ENCODE measurements around the gene MPZL3.
A peak's percentile ranks its signal among the peaks of the same experiment; 100 is the strongest.

MPZL3 gene

DNA sequence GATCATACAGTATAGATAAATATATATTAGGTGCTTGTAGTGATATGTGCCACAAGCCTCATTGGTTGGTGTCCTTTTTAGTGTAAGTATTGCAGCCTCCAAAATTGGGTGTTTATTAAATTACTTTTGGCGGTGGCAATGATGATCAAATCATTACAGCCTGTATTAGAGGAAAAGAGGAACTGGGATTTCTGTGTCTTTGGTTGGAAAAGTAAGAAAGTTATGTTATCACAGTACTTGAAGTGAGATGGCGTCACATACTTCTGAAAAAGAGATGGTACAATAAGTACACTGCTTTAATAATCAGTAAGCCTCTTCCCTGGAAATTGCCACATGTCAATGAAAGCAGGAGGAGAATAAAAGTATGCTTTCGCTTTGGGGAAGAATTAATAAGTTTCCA, 523 bp upstream of the MPZL3 start:
- FAIRE-seq (no peak), DNase-seq (ENCODE audit: insufficient read length, low spot score) (no peak)
- TF ChIP-seq POLR2A (IDR thresholded peaks at IDR 0.05; ENCODE audit: low read depth, low read length), result no peak

DNA sequence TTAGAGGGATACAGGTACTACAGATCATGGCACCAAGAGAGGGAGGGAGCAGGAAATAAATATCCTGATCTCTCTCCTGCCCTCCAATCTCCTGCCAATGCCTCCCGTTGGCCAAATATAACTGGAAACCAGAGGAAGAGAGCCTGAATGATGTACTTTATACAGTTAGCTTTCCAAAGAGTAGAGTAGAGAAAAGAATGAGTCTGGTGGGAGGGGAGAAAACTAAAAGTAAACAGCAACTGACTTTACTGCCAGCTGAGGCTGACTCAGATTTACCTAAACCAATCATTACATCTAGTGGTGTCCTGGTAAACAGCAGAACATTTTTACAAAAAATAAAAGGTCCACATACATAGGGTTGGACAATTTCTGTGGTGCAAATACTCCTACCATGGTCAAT, 5.1 kb downstream of the MPZL3 start:
- DNase-seq (ENCODE audit: insufficient read length, low spot score) (no peak), FAIRE-seq (no peak)
- no peak for TF ChIP-seq POLR2A (IDR thresholded peaks at IDR 0.05; ENCODE audit: low read depth, low read length)

DNA sequence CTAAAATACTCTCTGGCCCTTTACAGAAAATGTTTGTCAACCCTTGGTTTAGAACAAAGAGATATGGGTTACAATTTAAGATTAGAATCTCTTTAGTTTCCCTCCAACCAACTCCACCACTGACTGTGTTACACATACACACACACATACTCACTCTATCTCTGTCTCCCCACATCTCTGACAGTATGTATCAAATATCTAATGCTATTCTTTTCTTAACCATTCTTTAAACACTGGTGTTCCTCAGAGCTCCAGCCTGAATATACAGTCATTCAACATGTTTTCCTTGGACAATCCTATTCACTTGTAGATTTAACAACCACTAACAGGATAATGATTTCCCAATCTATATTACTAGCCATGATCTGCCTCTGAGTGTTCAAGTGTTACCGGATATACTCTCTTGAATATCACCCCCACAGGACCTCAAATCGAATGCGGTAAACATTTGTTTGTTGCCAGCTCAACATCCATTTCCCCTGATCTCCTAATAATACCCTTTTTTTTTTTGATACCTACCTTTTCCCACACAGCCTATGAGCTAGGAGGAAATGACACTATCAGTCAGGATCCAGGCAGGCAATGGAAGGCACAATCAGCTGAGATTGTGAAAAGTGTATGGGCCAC, 6.1 kb downstream of the MPZL3 start:
- FAIRE-seq (no peak), DNase-seq (ENCODE audit: insufficient read length, low spot score) (no peak)
- no peak for TF ChIP-seq POLR2A (IDR thresholded peaks at IDR 0.05; ENCODE audit: low read depth, low read length)

DNA sequence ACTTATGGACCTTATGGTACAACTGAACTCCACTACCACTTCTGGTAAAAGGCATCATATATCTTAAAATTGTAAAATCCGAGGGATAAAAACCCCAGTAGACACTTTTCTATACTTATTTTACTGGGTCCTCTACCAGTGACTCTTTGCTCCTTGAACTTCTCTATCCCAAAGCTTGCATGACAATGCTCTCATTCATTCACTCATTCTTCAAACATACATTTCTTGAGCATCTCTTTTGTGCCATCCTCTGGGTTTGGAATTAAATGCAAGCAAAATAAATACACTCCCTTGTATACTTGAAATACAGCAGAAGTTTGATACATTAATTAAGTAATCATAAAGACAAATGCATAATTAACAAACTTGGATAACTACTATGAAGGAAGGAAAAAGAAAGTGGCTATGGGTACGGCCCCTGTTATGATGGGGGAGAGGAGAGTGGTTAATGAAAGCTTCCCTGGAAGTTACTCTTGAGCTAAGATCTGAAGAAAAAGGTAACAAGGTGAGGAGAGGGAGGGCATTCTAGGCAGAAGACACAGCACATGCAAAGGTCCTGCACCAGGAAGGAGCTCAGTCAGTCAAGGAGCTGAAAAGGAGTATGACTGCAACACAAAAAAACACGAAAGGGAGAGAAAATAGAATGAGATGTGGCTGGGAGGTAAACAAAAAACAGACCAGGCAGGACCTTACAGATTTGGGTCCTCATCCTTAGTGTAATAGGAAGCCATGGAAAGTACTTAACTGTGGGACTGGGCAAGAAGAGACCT, 8.0 kb downstream of the MPZL3 start:
- no peak for DNase-seq (ENCODE audit: insufficient read length, low spot score)
- FAIRE-seq, result no peak
- TF ChIP-seq POLR2A (IDR thresholded peaks at IDR 0.05; ENCODE audit: low read depth, low read length), result no peak

DNA sequence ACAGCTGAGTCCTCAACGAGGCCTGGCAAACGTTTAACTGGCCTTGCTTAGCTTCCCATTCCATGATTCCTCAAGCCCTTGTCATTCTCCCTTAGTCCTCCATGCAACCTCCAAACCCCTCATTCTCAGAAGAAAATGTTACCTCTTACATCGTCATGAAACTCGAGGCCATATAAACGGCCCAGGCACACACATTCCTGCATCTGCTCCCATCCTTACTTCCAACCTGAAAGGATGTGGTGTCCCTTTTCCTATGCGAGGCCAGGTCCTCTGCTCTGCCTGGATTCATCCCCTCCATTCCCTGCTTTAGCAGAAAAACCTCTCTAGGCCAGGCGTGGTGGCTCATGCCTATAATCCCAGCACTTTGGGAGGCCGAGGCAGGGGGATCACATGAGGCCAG, 9.0 kb downstream of the MPZL3 start:
- FAIRE-seq (no peak), DNase-seq (ENCODE audit: insufficient read length, low spot score) (no peak)
- no peak for TF ChIP-seq POLR2A (IDR thresholded peaks at IDR 0.05; ENCODE audit: low read depth, low read length)

DNA sequence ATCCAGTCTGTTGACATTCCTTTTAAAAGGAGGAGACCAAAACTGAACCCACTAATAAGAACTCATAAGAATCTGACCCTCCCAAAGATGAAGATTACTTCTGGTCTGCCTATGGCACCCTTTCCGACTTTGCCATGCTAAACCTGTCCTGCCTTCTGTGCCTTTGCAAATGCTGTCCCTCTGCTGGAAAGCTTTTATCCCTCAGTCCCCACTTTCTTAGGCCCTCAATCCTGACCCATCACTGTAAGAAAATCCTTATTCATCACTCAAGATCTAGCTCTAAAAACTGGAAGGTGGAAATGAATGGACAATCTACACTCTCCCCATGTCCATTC, 10.4 kb downstream of the MPZL3 start:
- no peak for TF ChIP-seq POLR2A (IDR thresholded peaks at IDR 0.05; ENCODE audit: low read depth, low read length)
- FAIRE-seq (no peak), DNase-seq (ENCODE audit: insufficient read length, low spot score) (no peak)

DNA sequence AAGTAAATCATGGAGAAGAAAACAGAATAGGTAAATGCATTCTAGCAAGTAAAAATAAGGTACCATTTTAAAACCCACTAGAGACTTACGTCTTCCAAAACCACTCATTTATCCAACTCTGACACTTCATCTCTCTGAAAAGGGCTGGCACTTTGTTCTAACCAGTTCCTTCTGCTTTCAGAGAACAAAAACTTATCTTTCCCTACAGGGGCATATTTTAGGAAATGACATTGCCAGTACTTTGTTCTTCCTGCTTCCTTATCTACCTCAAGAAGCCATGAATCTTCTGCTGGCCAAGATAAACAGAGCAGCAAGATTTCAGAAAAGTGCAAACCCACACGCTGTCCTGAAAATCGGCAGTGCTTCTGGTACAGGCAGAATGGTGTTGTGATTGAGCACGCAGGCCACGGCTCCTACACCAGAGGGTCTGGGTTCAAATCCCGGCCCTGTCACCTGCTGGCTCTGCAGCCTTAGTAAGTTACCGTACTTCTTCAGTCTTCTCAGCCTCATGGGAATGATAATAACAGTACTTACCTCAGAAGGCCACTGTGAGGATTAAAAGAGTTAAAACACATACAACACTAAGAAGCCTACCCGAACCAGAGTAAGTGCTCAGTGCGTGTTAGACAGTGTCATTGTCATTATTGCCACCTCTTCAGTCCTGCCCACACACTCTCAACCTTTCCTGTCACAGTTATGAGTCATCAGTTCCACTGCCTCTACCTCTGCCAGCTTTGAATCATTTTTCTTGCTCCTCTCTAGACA, 11.0 kb downstream of the MPZL3 start:
- DNase-seq (ENCODE audit: insufficient read length, low spot score), result peak; percentile 15
- TF ChIP-seq POLR2A (IDR thresholded peaks at IDR 0.05; ENCODE audit: low read depth, low read length), result no peak
- FAIRE-seq, result peak; percentile 58

DNA sequence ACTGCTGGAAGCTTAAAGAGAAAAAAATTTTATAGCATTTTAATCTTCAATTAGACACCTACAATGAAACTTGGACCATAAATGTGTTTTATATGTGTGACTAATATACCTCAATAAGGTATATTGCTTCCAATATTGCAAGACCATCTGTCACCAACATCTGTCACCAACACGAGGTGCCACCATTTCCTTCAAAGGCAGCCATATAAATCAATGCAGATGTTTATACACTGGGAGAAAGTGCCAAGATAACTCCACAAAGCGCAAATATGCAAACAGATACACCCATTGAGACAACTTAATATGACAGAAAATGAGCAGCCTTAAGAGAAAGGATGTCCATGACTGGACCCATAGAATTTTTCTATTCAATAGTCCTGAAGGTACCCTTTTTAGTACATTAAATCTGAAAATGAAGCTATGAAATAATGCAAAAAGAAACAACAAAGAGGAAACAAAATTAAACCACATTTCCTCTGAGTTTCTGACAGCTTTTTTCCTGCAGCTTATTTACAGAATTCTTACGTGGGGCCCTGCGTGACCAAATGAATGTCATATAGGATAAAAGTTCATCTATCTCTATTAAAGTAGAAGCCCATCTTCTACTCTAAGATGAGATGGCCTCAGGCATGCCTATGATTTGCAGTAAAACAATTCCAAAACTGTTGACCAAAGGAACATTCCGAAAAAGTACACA, 12.5 kb downstream of the MPZL3 start:
- no peak for TF ChIP-seq POLR2A (IDR thresholded peaks at IDR 0.05; ENCODE audit: low read depth, low read length)
- no peak for FAIRE-seq
- no peak for DNase-seq (ENCODE audit: insufficient read length, low spot score)

DNA sequence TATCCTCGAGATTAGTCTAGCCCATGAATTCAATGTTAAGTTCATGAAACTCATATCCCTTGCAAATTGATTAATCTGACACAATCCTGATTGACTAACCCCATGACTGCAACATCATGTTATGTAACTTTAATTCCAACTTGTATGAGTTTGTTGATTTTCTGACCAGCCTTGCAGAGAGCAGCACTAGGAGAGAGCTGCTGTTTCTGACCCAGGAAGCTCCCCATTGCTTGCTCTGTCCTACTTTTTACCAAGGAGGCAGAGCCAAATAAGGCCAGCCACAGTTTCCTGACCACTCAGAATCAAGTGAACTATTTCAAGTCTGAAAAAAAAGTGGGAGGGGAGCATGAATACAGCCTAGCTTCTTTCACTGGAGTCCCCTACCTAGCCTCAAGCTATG, 13.2 kb downstream of the MPZL3 start:
- FAIRE-seq, result no peak
- no peak for TF ChIP-seq POLR2A (IDR thresholded peaks at IDR 0.05; ENCODE audit: low read depth, low read length)
- no peak for DNase-seq (ENCODE audit: insufficient read length, low spot score)

DNA sequence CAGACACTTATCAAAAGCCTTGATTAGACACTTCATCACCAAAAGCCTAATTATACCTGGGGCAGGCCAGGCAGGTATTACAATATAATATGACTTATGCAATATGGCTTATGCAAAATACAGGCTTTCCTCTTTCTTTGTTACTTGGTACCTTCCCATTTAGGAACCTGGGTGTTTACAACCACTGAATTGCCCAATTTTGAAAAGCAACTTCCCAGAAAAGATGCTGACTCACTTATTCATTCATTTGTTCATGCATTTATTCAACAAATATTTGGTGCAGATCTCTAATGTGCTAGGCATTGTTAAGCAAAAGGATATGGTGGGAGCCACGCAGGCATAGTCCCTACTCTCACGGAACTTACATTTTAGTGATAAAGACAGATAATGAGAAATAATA, 13.7 kb downstream of the MPZL3 start:
- no peak for FAIRE-seq
- DNase-seq (ENCODE audit: insufficient read length, low spot score), result no peak

DNA sequence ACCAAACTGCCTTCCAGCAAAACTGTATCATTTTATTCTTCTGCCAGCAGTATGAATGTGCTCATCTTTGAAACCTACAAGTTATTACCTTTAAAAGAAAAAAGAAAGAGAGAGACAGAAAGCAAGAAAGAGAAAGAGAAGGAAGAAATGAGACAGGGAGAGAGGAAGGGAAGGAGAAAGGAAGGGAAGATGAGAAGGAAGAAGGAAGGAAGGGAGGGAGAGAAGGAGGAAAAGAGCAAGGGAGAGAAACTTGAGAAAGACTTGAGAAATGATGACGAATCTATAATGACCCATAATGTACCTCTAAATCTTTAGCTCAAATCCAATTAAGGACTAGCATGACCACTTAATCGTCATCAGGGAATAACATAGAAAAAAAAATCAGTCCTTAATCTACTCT, 16.0 kb downstream of the MPZL3 start:
- no peak for DNase-seq (ENCODE audit: insufficient read length, low spot score)
- TF ChIP-seq POLR2A (IDR thresholded peaks at IDR 0.05; ENCODE audit: low read depth, low read length), result no peak

More for the DNA sequence above, 13.7 kb downstream of the MPZL3 start:
- no peak for TF ChIP-seq POLR2A (IDR thresholded peaks at IDR 0.05; ENCODE audit: low read depth, low read length)

DNA sequence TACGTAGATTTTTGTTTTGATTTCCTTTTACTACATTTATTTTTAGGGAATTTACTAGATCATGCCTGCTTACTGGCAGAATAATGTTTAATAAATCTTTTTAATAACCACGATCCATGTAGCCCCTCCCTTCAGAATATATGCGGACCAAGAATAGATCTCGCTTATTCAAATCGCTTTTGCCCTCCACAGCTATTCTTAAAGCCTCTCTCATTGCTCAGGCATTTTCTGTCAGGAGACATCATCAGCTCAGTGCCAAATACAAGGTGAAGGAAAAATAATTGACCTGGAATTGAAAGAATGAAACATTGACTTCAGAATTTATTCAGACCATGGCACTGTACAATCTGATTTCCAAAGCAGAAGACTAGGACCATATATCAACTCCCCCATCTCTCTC, 17.3 kb downstream of the MPZL3 start:
- DNase-seq (ENCODE audit: insufficient read length, low spot score), result no peak
- no peak for TF ChIP-seq POLR2A (IDR thresholded peaks at IDR 0.05; ENCODE audit: low read depth, low read length)
- no peak for FAIRE-seq

More for the DNA sequence above, 16.0 kb downstream of the MPZL3 start:
- FAIRE-seq, result no peak

DNA sequence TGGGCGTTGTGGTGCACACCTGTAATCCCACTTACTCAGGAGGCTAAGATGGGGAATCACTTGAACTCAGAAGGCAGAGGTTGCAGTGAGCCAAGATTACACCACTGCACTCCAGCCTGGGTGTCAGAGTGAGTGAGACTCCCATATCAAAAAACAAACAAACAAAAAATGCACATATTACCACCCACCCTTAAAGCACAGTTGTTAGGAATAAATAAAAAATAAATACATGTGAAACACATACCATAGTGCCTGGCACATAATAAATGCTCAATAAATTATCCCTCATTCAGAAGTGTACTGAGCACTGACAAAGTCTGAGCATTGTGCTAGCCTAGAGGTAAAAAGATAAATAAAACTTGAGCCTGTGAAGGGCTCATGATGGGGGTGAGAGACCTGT, 18.3 kb downstream of the MPZL3 start:
- no peak for FAIRE-seq
- TF ChIP-seq POLR2A (IDR thresholded peaks at IDR 0.05; ENCODE audit: low read depth, low read length), result no peak
- DNase-seq (ENCODE audit: insufficient read length, low spot score), result no peak

DNA sequence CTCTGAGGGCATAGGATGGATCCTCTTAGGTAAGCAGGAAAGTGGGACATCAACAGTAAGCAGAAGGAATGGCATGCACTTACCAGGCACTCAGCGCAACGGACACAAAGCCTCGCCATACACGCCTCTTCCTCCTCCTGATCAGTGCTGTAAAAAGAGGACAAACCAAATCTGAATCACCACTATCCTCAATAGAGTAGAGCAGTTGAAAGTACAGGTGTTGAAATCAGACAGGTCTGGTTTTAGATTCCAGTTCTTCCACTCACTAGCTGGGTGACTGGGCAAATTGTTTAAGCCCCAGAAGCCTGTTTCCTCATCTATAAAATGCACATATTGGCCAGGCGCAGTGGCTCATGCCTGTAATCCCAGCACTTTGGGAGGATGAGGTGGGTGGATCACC, 18.8 kb downstream of the MPZL3 start:
- no peak for TF ChIP-seq POLR2A (IDR thresholded peaks at IDR 0.05; ENCODE audit: low read depth, low read length)
- DNase-seq (ENCODE audit: insufficient read length, low spot score) (no peak), FAIRE-seq (no peak)

Measured in H54 (cell line).